Adipose tissue (tissue), 3 donors: ENCODE measurements around the gene ASB14. TPM values are rescaled to one million over a fixed set of nuclear protein-coding genes. Genes with fewer than 3 reads are reported as not detected.
A peak's percentile ranks its signal among the peaks of the same experiment; 100 is the strongest.

ENCODE experiments used
- H3K27ac ChIP-seq: one replicate; pipeline ENCODE4 v1.5.1; 2013; ENCODE audit warnings: low read depth, low read length
- WGBS, 3 donors: extraction: QIAGEN DNeasy Blood & Tissue Kit; methylation state at CpG; one replicate each; pipeline ENCODE4 v1.1.7; 2013; 5-methylcytosine and 5-hydroxymethylcytosine counted together
- polyA plus RNA-seq, 3 donors: library from polyadenylated mRNA; stranded (reverse); fragments of 200-250 nt; gene quantifications; one replicate each; pipeline ENCODE4 v1.2.3, GENCODE V29; 2013
- donor health status: healthy with polysubstance abuse.
- donor health status: Bipolar disorder and iron deficiency.
- donor health status: healthy.

ASB14 gene
- polyA plus RNA-seq, 3 donors: not detected

DNA sequence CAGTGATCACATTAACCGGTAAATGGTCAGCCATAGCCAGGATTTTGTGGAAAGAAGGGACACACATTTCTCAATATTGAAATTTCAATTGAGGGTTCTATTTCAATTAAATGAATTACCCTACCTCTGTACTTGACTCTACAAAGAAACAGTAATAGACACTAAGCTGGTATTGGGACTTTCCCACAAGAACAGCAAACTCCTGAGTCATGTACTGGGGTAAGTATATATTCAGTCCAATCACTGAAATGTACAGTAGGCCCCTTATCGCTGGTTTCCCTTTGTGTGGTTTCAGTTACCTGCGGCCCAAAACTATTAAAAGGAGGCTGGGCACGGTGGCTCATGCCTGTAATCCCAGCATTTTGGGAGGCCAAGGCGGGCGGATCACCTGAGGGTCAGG, 17.6 kb downstream of the ASB14 start:
- 94 to 98% (median 96%) methylated on average over 6 of the region's 6 CpGs for WGBS, 3 donors
- H3K27ac ChIP-seq: no peak overlapping the region

DNA sequence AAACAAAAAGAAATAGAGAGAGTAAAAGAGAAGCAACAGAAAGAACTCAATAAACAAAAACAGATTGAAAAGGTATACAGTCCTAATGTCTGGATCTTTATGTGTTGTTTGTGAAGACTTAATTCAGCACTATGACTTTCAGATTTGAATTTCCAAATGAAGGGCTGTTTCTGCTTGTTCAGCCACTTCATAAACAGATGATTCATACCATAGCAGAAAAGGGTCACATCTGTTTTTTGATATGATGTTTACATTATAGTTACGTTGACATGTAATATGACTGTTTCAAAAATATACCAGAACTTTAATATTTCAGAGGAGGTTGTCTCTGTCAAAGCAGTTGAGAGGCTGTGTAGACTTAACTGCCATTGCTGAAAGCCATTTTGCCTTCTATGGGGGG, 24.1 kb downstream of the ASB14 start:
- WGBS, 3 donors: 93 to 96% (median 94%) methylated on average over 1 of the region's 1 CpG
- H3K27ac ChIP-seq: no peak overlapping the region

DNA sequence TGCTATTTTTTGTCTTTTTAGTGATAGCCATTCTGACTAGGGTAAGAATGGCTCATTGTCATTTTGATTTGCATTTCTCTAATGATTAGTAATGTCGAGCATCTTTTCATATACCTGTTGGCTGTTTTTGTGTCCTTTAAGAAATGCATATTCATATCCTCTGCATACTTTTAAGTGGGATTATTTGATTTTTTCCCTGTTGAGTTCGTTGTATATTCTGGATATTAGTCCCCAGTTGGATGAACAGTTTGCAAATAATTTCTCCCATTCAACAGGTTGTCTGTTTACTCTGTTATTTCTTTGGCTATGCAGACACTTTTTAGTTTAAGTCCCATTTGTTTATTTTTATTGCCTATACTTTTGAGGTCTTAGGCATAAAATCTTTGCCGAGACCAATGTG, 30.6 kb downstream of the ASB14 start:
- WGBS, 3 donors: 96% methylated on average over 3 of the region's 3 CpGs

DNA sequence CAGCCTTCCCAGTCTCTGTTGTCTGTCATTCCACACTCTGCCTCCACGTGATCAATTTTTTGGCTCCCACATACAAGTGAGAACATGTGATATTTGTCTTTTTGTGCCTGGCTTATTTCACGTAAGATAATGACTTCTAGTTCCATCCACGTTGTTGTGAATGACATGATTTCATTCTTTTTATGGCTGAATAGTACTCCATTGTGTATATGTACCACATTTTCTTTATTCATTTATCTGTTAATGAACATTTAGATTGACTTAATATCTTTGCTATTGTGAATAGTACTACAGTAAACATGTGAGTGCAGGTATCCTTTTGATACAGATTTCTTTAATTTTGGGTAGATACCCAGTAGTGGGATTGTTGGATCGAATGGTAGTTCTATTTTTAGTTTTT, 31.4 kb downstream of the ASB14 start:
- no peak overlapping the region for H3K27ac ChIP-seq
- 81 to 98% (median 94%) methylated on average over 4 of the region's 4 CpGs for WGBS, 3 donors

More for the DNA sequence above, 30.6 kb downstream of the ASB14 start:
- H3K27ac ChIP-seq: no peak overlapping the region

DNA sequence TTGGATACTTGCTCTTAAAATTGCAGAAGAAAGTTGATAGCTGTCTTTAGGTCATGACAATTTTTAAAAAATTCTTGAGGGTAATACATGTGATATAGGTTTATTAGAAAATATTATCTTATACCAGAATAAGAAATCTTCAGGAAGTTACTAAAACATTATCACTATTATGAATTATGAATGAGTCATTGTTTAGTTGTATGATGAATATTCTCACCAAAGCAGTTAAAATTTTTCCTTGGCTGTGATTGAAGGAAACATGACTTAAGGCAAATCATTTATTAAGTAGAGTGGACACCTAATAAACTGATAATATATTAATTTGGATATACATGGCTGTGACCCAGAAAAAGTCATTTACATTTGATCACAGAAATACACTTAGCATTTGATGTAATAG, 34.8 kb downstream of the ASB14 start:
- H3K27ac ChIP-seq: no peak overlapping the region

DNA sequence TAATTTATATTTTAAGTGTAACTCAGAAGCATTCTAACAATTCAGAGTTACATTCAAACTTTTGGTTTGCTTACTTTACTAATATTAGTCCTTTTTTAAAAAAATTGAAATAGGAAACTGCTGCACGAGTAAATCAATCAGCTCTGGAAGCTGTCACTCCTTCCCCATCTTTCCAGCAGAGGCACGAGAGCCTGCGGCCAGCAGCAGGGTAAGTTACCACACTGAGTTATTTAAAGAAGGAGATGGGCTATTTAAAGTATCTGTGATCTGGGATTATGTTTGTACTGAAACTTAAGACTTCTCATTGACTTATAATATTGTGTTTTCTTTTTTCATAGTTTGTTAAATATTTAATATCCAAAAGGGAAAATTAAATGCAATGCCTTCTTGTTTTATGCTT, 35.6 kb downstream of the ASB14 start:
- WGBS, 3 donors: 81 to 87% (median 85%) methylated on average over 3 of the region's 3 CpGs
- no peak overlapping the region for H3K27ac ChIP-seq

DNA sequence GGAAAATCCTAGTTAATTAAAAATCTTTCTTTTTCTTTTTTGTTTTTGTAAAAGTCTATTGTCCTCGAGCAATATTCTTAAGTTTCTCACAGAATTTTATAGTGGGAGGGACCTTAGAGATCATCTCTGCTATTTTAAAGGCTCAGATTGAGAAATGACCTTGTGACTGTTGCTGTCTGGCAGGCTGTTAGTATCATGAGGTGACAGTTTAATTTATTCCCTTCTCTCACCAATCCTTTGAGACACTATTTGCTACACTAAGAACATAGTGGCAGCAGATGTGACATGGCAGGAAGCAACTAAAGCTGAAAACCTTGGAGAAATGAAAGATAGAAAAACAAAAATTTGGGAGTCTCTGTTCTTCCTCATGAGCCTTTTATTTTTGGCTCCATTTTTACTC, 40.1 kb downstream of the ASB14 start:
- 59 to 87% (median 75%) methylated on average over 1 of the region's 1 CpG for WGBS, 3 donors
- no peak overlapping the region for H3K27ac ChIP-seq

DNA sequence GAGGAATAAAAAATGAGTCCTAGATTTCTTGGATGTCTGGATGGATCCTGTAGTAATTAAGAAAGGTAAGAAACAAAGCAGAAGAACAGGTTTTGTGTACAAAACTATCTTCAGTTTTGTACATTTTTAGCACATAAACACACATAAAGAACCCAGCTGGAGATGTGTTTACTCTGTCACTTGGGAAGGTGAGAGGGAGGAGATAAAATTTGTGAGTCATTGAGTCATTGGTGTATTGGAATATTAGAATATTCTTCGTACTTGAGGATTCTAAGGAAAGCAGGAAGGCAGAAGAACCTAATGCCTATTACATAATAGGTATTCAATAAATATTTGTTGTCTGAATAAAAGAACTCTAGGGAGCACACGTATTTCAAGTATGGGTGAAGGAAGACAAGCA, 47.5 kb downstream of the ASB14 start:
- H3K27ac ChIP-seq: no peak overlapping the region
- 51 to 89% (median 86%) methylated on average over 2 of the region's 2 CpGs for WGBS, 3 donors

DNA sequence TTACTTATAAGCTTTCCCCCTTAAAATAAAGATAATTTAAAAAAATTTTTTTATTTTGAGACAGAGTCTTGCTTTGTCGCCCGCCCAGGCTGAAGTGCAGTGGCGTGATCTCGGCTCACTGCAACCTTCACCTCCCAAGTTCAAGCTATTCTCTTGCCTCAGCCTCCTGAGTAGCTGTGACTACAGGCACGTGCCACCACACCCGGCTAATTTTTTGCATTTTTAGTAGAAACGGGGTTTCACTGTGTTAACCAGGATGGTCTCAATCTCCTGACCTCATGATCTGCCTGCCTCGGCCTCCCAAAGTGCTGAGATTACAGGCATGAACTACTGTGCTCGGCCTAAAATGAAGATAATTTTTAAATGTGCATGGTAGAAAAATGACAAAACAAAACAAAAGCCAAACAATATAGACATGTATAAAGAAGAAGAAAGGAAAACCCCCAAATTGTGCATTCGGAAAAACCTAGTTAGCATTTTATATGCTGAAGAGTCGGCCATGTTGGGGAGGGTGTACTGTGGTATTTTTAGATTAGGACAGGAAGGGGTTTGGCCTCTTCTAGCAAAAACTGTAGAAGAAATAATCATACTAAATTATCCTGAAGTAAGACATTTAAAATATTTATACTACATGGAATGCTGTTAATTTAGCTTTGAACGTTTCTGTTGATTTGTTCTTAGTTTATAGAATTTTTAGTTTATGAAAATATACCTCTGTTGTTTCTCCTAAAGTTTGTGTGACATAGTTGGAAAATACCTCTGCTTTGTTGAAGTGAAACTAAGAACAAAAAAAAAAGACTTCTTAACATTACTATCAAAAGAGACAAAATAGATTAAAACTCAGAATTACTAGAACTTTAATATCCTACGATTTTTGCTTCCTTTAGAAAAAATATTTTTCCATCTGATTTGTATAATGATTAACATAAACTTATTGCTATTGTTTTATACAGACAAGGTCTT, 57.6 kb downstream of the ASB14 start:
- WGBS, 3 donors: 89 to 92% (median 91%) methylated on average over 13 of the region's 13 CpGs
- H3K27ac ChIP-seq: no peak overlapping the region

DNA sequence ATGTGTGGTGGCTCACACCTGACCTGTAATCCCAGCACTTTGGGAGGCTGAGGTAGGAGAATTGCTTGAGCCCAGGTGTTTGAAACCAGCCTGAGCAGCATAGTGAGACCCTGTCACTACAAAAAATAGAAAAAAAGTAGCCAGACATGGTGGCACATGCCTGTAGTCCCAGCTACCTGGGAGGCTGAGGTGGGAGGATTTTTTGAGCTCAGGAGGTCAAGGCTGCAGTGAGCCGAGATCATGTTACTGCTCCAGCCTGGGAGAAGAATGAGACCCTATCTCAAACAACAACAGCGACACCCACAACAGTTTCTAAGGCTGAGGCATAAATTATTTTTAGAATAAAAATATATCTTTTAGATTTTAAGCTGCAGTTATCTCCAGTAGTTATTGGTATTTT, 58.7 kb downstream of the ASB14 start:
- 88 to 99% (median 96%) methylated on average over 2 of the region's 2 CpGs for WGBS, 3 donors
- H3K27ac ChIP-seq: no peak overlapping the region

DNA sequence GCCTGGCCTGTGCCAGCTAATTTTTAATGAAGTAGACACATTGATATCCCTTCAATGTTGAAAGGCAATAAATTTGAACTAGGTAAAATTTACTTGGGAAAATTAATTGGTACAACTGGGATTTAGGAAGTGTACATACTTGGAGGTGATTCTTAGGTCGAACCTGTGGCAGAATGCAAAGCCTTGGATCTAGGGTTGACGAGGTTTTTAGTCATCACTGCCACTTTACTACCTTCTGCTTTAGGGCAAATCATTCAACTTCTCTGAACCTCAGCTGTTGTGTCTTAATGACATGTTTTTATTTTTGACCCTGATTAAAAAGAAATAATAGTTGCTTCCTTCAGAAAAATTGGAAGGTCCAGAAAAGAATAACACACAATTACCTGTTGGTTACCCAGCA, 62.5 kb downstream of the ASB14 start:
- WGBS, 3 donors: 73 to 78% (median 74%) methylated on average over 2 of the region's 2 CpGs
- H3K27ac ChIP-seq: no peak overlapping the region

DNA sequence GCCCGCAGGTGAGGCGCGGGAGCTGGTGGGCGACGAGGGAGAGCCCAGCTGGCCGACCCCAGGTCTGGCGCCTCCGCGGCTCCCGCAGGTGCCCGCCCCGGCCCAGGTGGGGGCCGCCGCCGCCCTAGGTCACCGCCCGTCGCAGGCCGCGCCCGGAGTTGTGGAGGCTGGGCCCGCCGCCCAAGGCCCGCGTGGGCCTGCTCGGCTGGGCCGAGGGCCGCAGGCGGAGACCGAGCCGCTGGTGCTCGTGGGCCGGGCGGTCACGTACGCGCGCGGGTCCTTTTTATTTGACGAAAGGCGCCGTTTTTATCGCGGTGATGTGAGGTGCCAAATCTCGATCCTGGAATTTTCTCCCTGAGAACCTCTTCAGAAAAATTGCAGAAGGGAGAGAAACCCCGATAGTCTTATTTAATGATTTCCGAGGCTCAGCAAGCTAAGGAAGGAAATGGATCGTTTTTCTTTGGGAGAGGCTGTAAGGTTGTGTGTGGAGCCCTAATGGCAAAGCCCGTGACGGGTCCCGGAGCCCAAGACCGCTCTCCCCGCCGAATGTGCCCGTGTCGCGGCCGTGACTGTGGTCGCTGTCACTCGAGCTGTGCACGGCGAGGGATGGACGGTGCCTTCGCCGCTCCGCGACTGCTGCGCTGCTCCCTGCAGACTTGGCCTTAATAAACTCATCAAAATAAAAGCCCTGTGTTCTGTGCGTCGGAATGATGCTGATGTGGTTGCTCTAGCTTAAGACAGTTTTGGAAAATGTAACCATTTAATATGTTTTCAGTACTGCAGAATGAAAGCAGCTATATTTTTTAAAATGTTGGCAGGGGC, 64.3 kb downstream of the ASB14 start:
- H3K27ac ChIP-seq: peak overlapping the region; percentile 80
- 0% methylated on average over 61 to 70 of the region's 70 CpGs for WGBS, 3 donors

DNA sequence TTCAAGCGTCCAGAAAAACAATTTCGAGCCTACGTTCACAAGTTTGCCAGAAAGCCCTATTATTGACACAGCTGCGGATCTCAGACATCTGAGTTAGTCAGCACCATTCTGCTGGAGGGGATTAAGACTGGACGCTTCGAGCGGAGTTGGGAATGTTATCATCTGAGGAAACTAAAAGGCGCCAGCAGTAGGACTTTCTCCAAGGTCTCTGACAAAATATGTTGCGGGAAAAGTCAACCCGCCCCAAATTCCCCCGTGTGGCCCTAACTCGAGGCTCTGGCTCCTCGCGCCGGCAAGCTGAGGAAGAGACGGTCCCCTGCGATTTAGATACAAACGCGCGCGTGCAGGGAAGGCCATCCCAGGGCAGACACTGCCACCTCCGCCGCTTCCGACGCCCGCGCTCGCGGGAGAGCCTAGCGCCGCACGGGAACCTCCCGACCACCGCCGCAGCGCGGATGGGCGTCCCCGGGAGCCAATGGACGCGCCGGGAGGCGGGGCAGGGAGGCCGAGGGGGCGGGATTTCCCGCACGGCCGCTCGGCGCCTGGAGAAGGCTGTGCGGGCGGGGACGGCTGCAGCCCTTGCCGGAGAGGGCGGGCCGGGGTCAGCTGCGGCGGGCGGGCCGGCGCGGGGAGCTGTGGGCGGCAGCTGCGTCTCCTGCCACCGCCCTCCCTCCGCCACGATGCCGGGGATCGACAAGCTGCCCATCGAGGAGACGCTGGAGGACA, 65.1 kb downstream of the ASB14 start, which contains the start of gene APPL1:
Gene APPL1 (plus strand): TSS at position 526 of the 726 bp plus-strand sequence. CDS start 155 bp downstream, at position 681.
- 0 to 1% (median 1%) methylated on average over 49 to 71 of the region's 71 CpGs for WGBS, 3 donors

DNA sequence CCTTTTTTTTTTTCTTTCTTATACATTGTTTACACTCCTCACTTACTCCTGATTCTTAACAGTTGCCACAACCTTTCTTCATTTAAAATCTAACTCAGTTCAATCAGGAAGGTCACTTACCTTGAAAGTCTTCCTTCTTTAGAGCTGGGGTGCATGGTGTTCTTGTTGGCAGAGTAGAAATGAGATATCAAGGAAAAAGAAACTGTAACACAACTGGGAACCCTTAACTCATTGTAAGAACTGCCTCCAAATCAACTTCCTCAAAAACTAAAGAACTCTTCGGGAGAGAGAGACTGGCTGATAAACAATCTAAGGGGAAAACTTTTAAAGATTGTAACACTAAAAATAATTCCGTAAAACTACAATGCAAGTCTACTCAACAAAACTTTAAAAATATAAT, 66.3 kb downstream of the ASB14 start:
- WGBS, 3 donors: 36 to 42% (median 39%) methylated on average over 2 of the region's 2 CpGs
- no peak overlapping the region for H3K27ac ChIP-seq

More for the DNA sequence above, 65.1 kb downstream of the ASB14 start, which contains the start of gene APPL1:
- peak within 1 kb of the TSS; percentile 80 for H3K27ac ChIP-seq

DNA sequence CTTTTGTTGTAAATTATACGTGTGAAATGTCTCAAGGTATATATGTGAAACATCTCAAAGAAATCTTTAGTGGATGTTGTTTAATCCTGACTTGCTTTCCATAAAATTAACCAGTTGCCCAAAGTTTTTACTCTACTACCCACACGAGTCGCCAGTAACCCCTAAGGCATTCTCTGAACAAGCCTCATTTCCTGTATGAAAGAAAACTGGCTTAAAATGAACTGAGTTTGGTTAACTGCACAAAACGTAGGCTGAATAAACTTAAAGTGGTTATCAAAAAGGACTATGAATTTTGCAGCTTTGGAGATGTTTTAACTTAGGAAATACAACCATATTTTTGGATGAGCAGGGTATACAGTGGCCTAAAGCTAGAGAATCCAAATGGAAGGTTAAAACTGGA, 67.6 kb downstream of the ASB14 start:
- H3K27ac ChIP-seq: no peak overlapping the region
- 53 to 76% (median 62%) methylated on average over 4 of the region's 4 CpGs for WGBS, 3 donors

DNA sequence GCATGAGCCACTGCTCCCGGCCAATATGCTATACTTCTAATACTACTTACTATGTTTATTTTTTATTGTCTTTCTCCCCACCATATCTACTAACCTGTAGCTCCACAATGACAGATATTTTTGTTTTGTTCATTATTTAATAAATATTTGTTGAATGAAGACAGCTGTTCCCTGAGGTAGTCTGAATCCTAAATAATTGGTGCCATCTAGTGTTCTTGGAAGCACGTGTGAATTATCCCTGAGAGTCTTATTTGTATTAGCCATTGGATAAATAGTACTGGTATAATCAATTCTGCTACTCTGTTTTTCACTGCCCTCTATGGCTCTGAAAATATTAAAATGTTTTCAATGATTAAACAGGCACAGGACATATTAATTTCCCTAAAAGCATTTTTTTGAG, 70.6 kb downstream of the ASB14 start:
- WGBS, 3 donors: 49 to 67% (median 51%) methylated on average over 2 of the region's 2 CpGs

More for the DNA sequence above, 70.6 kb downstream of the ASB14 start:
- no peak overlapping the region for H3K27ac ChIP-seq
